Measurements from ENCODE around the gene DAB1. TPM values are rescaled to one million over a fixed set of nuclear protein-coding genes. Genes with fewer than 3 reads are reported as not detected.

Gene DAB1
- total and polyA plus RNA-seq, 2 of the 8 experiments (the other 6 are each of a cell fraction or from before 2014, with no cell fraction given) = 4.4 to 11.8 TPM

DNA sequence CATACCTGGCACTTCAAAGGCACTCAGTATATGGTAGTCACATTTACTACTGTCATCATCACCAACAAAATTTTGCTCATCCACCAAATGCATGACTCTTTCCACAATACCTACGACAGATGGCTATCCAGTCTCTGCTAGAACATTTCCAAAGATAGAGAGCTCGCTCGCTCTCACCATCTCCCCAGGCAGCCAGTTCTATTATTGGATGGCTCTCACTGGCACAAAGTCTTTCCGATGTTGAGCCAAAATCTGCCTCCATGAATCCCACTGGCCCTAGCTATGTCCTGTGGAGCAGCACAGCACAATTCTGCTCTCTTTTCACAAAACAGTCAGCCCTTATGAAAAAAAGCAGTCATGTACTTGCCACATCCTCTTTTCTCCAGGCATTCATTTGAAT lies 102.1 kb downstream of the DAB1 start:
- no peaks in the 10 kb centered on the region for H3K27me3 ChIP-seq (replicated peaks in 1 of 4; ENCODE audit: control insufficient read depth in 3 of 4, extremely low read depth in 1 of 4, insufficient read depth in 3 of 4, low read length in 3 of 4)
- H3K4me3 ChIP-seq (ENCODE audit: extremely low read depth in 1 of 4, insufficient read depth in 2 of 4, low read depth in 3 of 4, low read length in 4 of 4) = no peak overlapping the region
- H2BK120ac ChIP-seq (replicated peaks; ENCODE audit: low read depth, low read length) = no peak overlapping the region
- CTCF ChIA-PET (ENCODE audit: partially characterized antibody) = interaction anchor here (1.3 to 1.4 kb wide), 2 partner anchors 27 to 100 kb away, joined by 3 read pairs; no protein-coding TSS in a partner anchor
- no peaks in the 10 kb centered on the region for H3K36me3 ChIP-seq (ENCODE audit: control insufficient read depth in 2 of 4, insufficient read depth in 4 of 4, low read length in 3 of 4)
- no peak overlapping the region for H4K8ac ChIP-seq (ENCODE audit: extremely low read depth, insufficient read depth, low read length)
- no peak overlapping the region for H2BK5ac ChIP-seq (ENCODE audit: low read depth, low read length)
- H4K20me1 ChIP-seq (replicated peaks in 1 of 2; ENCODE audit: control insufficient read depth in 1 of 2, insufficient read depth in 2 of 2, low read length in 2 of 2) = no peaks in the 10 kb centered on the region
- POLR2A ChIA-PET (ENCODE audit: partially characterized antibody) = no interaction called here
- H3K23ac ChIP-seq (ENCODE audit: insufficient read length) = no peak overlapping the region
- peaks cover 0 to 6% (median 3%) of the 10 kb centered on the region in 4 experiments; a peak in 2 of 7 replicates for H3K4me1 ChIP-seq (replicated peaks in 1 of 4; ENCODE audit: control insufficient read depth in 3 of 4, insufficient read depth in 4 of 4, low read length in 3 of 4)
- 93% methylated on average over 4 of the region's 4 CpGs; no CpG with 5 or more reads in 1 of the 2 experiments for WGBS, 2 experiments (ENCODE audit: extremely low coverage in 1 of 2, insufficient coverage in 1 of 2, insufficient read length in 1 of 2, insufficient replicate concordance in 2 of 2, low coverage in 1 of 2, low lambda C conversion rate in 2 of 2, missing lambda C conversion rate in 1 of 2)
- H3K4me2 ChIP-seq (ENCODE audit: insufficient read depth in 1 of 2, low read depth in 2 of 2, low read length in 2 of 2) = no peak overlapping the region
- peaks cover 3% of the 10 kb centered on the region; the same call in 1 of the 2 replicates for H3K79me1 ChIP-seq (ENCODE audit: low read depth, low read length)
- no peak overlapping the region for H2BK15ac ChIP-seq (ENCODE audit: low read length)
- TF ChIP-seq RAD21 (IDR thresholded peaks at IDR 0.05 in 1 of 2, conservative IDR thresholded peaks at IDR 0.05 in 1 of 2; ENCODE audit: low read depth in 2 of 2, low read length in 2 of 2) = no peak
- no peak for TF ChIP-seq CBX8 (IDR thresholded peaks at IDR 0.05; ENCODE audit: borderline replicate concordance, low read depth, low read length)
- TF ChIP-seq CEBPB (IDR thresholded peaks at IDR 0.05; ENCODE audit: low read depth, low read length) = no peak
- TF ChIP-seq BACH1 (IDR thresholded peaks at IDR 0.05; ENCODE audit: low read length) = no peak
- no peak for TF ChIP-seq EP300 (IDR thresholded peaks at IDR 0.05; ENCODE audit: borderline replicate concordance in 1 of 2, low read depth in 2 of 2, low read length in 2 of 2)
- TF ChIP-seq YY1 (IDR thresholded peaks at IDR 0.05; ENCODE audit: low read depth, low read length) = no peak
- no peak for TF ChIP-seq EZH2 (IDR thresholded peaks at IDR 0.05; ENCODE audit: low read depth, low read length, severe bottlenecking)
- no peak for TF ChIP-seq BCL11A (IDR thresholded peaks at IDR 0.05; ENCODE audit: low read depth in 2 of 2, low read length in 2 of 2)
- no peak overlapping the region for H4K91ac ChIP-seq (replicated peaks; ENCODE audit: insufficient read length, low read length)
- H3K18ac ChIP-seq (ENCODE audit: extremely low read depth, low read length) = no peak overlapping the region
- H3K79me2 ChIP-seq (ENCODE audit: control insufficient read depth in 1 of 2, insufficient read depth in 2 of 2, low read length in 2 of 2) = no peaks in the 10 kb centered on the region
- no peak overlapping the region for H3K14ac ChIP-seq (ENCODE audit: insufficient read length)
- no peak overlapping the region for H3K27ac ChIP-seq (ENCODE audit: low read depth, low read length)
- no peak overlapping the region for H2AK5ac ChIP-seq (ENCODE audit: low read depth, low read length)
- FAIRE-seq = no peak
- H3K23me2 ChIP-seq (ENCODE audit: low read depth, low read length) = no peaks in the 10 kb centered on the region; the same call in 1 of the 2 replicates
- no peak overlapping the region for H2BK20ac ChIP-seq (ENCODE audit: low read length)
- no peak overlapping the region for H2BK12ac ChIP-seq (ENCODE audit: low read depth, low read length)
- no peak overlapping the region for H3K4ac ChIP-seq (replicated peaks; ENCODE audit: insufficient read length, low read depth, low read length)
- H2AFZ ChIP-seq (ENCODE audit: low read length) = no peak overlapping the region
- no peak overlapping the region for H3K56ac ChIP-seq (replicated peaks; ENCODE audit: insufficient read length, low read depth, low read length)
- no peak overlapping the region for H4K5ac ChIP-seq (ENCODE audit: insufficient read length, low read depth, low read length)
- H3K9ac ChIP-seq (replicated peaks in 1 of 4; ENCODE audit: extremely low read depth in 1 of 4, low read depth in 3 of 4, low read length in 3 of 4) = no peak overlapping the region
- peaks cover 0 to 2% of the 10 kb centered on the region in 2 experiments; a peak in 1 of 4 replicates for H3K9me3 ChIP-seq (ENCODE audit: insufficient read depth in 2 of 2, low read depth in 1 of 2, low read length in 1 of 2)
- DNase-seq (ENCODE audit: low read depth in 1 of 2, low spot score in 2 of 2) = no peak

Data from H1 (cell line).